IPS-11a (cell line): ENCODE measurements around the gene FAM118A.
"Not testable (repeated sequence)": the region's sequence is repeated elsewhere in the genome, so short reads cannot be mapped to it uniquely, and the experiment has no call there.

ENCODE experiments used
- H3K4me3 ChIP-seq: one replicate; pipeline ENCODE4 v1.5.1; 2013; ENCODE audit warnings: low read depth, low read length, control low read depth

The FAM118A gene

DNA sequence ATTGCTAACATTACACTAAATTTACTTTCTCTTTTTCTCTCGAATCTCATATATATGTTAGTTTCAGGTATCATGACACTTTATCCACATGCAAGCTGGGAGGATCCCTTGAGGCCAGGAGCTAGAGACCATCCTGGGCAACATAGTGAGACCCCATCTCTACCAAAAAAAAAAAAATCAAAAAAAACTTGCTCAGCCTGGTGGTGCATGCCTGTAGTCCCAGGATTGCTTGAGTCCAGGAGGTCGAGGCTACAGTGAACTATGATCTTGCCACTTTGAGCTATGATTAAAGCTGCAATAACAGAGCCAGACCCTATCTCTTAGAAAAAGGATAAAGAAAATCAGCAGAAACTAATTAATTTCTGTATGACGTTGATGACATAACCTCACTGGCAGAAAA lies 28.7 kb upstream of the FAM118A start:
- H3K4me3 ChIP-seq, result no peak overlapping the region

DNA sequence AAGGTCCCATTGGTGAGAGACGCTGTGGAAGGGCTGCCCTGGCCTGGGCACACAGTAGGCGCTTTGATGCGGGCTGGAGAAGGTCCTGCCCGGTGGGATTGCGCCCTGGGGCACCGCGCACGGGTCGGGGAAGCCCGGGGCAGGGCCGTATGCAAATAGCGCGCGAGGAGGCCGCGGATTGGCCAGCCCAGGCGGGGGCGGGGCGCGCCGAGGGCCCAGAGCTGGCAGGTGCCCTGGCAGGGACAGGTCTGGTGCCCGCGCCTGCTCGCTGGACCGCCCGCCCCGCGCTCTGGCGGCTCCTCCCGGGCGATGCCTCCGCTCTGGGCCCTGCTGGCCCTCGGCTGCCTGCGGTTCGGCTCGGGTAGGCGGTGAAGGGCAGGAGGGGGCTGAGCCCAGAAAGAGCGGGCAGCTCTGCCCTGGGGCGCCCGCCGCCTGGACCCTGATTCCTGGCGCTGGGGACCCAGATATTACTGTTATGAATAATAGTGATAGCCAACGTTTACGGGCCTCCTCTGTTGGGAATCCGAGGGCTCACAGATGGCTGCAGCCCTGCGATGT lies 24.9 kb upstream of the FAM118A start, which contains the start of gene UPK3A:
TSS of gene UPK3A (plus strand) at position 245 of the 558 bp plus-strand sequence. CDS start at position 310, 65 bp downstream.
- peak within 1 kb of the TSS; percentile 37 for H3K4me3 ChIP-seq

DNA sequence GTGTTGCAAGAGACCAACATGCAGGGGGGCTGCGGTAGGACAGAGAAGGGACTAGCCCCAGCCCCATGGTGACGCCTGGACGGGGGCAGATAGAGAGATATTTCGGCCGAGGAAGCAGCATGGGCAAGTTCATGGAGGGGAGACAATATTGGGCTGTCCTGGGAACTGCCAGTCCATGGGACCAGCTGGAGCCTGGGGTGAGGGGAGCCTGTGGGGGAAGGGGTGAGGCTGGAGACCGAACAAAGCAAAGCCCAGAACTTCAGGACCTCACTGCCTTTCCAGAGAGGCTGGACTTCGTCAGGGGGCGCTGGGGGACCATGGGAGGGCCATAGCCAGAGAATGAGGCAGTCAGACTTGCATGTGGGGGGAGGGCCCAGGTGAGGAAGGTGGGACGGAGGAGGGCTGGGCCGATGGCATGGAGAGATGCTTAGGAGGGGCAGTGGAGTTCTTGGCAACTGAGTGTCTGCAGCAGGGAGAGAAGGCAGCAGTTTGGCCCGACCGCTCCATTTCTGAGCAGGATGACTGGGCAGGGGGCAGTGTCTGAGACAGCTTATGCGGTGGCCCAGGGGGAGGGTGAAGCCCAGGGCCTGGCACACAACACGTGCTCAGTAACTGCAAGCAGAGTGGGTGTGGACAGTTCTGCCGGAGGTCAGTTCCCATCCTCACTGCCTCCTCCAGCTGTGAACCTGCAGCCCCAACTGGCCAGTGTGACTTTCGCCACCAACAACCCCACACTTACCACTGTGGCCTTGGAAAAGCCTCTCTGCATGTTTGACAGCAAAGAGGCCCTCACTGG lies 24.3 kb upstream of the FAM118A start:
- H3K4me3 ChIP-seq, result peak overlapping the region; percentile 37

DNA sequence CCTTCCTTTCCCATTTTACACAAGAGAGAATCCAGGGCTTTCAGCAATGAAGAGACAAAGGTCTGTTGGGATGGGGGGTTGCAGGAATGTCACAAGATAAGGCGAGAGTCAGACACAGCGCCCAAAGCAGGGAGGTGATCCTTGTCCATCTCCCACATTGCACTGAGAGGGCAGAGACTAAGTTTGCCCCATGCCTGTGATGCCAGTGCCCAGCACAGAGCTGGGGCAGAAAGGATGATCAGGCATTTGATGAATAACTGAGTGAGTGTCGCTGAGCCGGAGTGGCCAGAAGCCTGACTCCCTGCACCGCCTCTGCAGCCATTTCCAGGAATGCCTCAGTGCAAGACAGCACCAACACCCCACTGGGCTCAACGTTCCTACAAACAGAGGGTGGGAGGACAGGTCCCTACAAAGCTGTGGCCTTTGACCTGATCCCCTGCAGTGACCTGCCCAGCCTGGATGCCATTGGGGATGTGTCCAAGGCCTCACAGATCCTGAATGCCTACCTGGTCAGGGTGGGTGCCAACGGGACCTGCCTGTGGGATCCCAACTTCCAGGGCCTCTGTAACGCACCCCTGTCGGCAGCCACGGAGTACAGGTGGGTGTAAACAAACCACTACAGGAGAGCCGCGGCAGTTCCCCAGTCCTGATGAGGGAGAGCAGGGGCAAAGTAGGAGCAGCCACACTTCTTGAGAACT lies 22.7 kb upstream of the FAM118A start:
- no peak overlapping the region for H3K4me3 ChIP-seq

DNA sequence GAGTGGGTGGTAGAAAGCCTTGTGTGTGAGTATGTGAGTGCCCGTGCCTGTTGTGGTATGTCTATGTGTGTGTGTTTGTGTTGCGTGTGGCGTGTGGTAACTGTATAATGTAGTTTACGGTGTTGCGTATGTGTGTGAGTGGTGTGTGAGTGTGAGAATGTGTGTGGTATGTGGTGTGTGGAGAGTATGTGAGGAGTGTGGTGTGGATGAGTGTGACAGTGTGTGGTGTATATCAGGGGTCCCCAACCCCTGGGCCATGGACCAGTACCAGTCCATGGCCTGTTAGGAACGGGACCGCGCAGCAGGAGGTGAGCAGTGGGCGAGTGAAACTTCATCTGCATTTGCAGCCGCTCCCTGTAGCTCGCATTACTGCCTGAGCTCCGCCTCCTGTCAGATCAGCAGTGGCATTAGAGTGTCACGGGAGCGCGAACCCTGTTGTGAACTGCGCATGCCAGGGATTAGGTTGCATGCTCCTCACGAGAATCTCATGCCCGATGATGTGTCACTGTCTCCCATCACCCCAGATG lies 19.3 kb upstream of the FAM118A start:
- H3K4me3 ChIP-seq, result no peak overlapping the region

DNA sequence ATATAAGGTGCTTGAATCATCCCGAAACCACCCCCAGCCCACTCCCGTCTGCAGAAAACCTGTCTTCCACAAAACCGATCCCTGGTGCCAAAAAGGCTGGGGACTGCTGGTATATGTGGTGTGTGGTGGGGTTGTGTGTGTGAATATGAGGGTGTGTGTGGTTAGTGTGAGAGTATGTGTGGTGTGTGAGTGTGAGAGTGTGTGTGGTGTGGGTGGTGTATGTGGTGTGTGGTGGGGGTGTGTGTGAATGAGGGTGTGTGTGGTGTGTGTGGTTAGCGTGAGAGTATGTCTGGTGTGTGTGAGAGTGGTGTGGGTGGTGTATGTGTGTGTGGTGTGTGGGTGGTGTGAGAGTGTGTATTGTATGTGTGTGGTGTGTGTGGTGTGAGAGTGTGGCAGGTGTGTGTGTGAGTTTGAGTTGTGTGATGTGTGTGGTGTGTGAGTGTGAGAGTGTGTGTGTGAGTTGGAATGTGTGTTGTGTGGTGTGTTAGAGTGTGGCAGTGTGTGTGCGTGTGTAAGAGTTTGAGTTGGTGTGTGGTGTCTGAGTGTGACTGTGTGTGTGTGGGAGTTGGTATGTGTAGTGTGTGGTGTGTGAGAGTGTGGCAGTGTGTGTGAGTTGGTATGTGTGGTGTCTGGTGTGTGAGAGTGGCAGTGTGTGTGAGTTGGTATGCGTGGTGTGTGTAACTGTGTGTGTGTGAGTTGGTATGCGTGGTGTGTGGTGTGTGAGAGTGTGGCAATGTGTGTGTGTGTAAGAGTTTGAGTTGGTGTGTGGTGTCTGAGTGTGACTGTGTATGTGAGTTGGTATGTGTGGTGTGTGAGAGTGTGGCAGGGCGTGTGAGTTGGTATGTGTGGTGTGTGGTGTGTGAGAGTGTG lies 18.4 kb upstream of the FAM118A start:
- no peak overlapping the region for H3K4me3 ChIP-seq

DNA sequence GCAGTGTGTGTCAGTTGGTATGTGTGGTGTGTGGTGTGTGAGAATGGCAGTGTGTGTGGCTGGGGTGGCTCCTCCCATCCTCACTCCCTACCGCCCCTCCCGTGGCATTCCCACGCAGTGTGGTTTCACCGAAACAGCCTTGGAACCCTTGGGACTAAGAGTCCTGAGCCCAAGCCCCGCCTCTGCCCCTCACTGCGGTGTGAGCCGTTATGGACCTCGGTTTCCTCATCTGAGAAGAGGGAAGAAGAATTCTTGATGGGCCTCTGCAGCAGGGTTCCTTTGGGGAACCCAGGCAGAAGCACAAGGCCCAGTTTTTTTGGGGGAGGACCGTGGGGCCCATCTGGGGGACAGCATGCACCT lies 17.8 kb upstream of the FAM118A start:
- H3K4me3 ChIP-seq, result no peak overlapping the region

DNA sequence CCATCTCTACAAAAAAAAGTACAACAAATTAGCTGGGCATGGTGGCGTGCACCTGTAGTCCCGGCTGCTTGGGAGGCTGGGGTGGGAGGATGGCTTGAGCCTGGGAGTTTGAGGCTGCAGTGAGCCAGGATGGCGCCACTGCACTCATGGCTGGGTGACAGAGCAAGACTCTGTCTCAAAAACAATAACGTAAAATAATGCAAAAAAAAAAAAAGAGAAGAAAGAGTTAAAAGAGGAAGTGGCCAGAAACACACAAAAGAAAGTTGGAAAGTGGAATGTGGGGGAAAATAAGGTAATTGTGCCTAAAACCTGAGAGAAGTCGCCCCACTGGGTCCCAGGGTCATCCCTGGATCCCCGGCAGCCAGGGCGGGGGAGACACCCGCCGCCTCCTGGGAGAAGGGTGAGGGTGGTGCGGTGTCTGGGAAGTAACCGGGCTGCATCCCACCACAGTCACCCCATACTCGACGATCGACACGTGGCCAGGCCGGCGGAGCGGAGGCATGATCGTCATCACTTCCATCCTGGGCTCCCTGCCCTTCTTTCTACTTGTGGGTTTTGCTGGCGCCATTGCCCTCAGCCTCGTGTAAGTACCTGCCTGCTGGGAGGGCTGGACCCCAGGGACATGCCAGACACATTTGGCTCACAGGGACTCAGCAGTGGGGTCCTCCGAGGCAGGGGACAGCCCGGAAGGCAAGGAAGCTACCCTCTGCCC lies 16.8 kb upstream of the FAM118A start:
- H3K4me3 ChIP-seq, result no peak overlapping the region

DNA sequence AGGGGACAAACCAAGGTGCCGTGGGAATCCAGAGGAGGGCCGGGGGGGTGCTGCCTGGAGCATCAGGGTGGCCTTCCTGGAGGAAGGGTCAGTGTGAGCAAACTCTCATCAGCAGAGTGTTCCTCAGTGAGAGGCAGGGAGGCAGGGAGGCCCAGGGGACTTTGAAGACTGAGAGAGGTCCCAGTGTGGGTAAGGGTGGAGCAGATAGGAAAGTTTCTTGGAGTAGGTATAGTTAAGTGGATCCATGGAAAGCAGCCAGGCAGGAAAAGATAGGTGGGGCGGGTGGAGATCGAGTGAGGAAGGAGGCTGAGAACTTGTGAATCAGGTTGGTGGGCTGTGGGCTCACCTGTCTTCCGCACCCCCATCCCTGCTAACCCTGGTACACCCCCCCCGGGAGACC lies 15.7 kb upstream of the FAM118A start:
- no peak overlapping the region for H3K4me3 ChIP-seq

DNA sequence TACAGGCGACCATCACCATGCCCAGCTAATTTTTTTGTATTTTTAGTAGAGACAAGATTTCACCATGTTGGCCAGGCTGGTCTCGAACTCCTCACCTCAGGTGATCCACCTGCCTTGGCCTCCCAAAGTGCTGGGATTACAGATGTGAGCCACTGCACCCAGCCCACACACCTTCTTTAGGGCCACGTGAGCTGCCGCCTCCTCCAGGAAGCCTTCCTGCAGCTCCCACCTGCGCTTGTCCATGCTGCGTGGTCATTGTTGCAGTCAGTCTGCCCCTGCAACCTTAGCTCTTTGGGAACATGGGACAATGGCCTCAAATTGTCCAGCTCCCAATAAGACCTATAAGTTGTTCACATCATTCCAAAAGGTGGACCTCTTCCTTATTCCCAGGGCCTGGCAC lies 14.7 kb upstream of the FAM118A start:
- H3K4me3 ChIP-seq, result not testable (repeated sequence)

DNA sequence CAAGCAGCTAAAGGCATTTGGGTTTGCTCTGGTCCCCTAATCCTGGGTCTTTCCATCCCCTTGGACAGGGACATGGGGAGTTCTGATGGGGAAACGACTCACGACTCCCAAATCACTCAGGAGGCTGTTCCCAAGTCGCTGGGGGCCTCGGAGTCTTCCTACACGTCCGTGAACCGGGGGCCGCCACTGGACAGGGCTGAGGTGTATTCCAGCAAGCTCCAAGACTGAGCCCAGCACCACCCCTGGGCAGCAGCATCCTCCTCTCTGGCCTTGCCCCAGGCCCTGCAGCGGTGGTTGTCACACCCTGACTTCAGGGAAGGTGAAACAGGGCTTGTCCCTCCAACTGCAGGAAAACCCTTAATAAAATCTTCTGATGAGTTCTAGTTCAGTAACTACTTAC lies 14.2 kb upstream of the FAM118A start:
- H3K4me3 ChIP-seq, result no peak overlapping the region

DNA sequence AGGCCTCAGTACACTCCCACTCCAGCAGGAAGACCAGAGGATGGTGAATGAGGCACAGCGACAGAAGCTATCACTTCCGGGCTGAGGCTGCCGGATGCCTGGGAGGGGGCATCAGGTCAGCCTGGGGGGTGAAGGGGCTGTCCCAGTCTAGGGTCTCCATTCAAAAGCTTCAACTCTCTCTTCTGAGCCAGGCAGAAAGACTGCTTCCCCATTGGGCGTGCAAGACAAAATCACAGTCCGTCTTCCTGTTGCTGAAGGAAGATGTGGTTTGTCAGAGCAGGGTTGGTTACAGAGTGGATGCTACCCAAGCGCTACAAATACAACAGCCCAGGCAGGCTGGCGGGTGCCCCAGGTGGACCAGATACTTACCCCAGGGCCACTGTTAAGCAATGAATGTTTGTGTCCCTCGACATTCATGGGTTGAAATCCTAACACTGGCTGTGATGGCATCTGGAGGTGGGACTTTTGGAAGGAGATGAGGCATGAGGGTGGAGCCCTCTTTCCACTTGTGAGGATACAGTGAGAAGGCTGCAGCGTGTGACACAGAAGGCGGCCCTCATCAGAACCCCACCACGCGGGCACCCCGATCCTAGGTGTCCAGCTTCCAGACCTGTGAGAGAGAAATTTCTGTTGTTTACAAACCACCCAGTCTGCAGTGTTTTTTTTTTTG lies 13.0 kb upstream of the FAM118A start:
- H3K4me3 ChIP-seq, result no peak overlapping the region

DNA sequence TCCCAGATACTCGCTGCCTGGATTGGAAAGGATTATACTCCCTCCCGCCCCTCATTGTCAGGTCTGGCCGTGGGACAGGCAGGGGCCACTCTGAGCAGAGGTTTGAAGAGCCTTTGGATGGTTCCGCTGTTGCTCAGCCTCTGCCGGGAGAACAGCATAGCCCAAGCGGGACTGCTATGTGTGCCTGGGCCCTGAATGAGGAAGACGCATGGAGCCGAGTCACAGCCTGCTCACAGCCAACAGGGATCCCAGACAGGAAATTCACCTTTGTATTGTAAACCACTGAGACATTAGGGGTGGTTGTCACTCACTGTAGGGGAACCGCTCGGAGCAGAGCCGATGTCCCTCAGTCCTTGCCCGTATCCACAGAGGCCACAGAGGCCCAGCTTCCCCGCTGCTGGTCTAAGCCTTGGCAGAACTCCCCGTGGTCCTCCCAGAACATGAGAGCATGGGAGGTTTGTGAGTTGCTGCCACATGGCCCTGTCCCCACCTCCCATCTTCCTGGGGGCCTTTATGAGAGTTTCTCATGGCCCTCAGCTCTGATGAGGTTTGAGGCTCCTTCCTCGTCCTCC lies 10.7 kb upstream of the FAM118A start:
- no peak overlapping the region for H3K4me3 ChIP-seq

DNA sequence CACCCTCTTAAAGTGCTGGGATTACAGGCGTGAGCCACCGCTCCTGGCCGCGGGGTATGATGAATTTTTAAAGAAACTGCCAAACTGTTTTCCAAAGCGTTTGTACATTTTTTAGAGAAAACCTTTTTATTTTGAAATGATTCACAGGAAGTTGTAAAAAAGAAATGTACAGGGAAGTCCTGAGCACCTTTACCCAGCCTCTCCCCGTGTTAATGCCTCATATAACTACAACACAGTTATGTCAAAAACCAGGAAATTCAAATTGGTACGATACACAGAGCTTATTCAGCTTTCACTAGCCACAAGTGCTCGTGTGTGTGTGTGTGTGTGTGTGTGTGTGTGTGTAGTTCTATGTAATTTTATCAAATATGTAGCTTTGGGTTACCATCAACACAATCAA lies 7.0 kb upstream of the FAM118A start:
- no peak overlapping the region for H3K4me3 ChIP-seq

DNA sequence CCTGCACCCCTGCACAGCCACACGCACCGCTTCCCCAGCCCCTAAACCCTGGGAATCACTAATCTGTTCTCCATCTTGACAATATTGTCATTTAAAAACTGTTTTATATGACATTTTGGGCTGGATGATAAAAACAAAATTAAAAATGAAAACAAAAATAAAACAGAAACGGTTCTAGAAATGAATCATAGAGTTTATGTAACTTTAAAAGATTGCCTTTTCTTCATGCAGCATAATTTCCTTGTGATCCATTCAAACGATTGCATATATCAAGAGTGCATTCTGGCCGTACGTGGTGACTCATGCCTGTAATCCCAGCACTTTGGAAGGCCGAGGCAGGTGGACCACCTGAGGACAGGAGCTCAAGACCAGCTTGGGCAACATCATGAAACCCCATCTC lies 6.6 kb upstream of the FAM118A start:
- no peak overlapping the region for H3K4me3 ChIP-seq

DNA sequence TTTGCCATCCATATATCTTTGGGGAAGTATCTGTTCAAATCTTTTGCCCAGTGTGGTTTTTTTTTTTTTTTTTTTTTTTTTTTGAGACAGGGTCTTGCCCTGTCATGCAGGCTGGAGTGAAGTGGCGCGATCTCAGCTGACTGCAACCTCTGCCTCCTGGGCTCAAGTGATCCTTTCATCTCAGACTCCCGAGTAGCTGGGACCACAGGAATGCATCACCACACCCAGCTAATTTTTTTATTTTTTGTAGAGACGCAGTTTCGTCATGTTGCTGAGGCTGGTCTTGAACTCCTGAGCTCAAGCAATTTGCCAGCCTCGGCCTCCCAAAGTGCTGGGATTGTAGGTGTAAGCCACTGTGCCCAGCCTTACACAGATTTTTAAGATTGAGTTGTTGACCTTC lies 4.8 kb upstream of the FAM118A start:
- no peak overlapping the region for H3K4me3 ChIP-seq

DNA sequence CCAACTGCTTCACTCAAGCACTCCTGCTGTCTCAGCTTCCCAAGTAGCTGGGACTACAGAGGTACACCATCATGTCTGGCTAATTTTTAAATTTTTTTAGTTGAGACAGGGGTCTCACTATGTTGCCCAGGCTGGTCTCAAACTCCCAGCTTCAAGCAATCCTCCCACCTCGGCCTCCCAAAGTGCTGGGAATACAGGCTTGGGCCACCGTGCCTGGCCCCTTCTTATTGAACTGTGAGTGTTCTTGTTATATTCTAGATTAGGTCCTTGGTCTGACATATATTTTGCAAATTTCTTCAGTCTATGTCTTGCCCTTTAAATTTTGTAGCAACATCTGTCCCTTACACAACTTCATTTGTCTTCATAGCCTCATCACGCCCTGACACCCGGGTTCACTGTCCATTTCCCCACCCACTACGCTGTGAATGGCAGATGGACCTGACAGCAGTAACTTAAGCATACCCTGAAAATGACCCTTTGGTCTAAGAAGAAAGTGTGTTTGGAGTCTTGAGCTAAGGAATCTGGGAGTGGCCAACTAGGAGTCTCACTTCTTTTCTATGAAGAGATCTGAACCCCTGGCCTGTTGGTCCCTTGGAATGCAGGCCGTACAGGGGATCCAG lies 4.2 kb upstream of the FAM118A start:
- no peak overlapping the region for H3K4me3 ChIP-seq

DNA sequence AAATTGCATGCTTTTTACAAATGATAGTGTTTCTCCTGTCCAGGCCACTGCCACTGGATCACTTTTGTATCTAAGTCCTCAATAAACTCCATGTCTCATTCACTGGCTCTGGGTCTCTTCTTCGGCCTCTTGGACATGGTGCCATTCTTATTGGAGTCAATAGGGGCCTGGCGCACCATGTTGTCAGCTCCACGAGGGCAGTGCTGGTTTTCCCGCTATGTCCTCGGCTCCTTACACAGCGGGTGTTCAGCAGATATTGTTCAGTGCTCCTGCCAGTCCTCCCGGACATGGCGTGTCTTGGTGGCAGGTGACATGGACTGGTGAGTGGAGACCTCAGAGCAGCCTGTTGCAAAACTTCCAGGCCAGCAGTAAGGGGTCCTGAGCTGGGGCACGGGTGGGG lies 3.6 kb upstream of the FAM118A start:
- H3K4me3 ChIP-seq, result no peak overlapping the region

DNA sequence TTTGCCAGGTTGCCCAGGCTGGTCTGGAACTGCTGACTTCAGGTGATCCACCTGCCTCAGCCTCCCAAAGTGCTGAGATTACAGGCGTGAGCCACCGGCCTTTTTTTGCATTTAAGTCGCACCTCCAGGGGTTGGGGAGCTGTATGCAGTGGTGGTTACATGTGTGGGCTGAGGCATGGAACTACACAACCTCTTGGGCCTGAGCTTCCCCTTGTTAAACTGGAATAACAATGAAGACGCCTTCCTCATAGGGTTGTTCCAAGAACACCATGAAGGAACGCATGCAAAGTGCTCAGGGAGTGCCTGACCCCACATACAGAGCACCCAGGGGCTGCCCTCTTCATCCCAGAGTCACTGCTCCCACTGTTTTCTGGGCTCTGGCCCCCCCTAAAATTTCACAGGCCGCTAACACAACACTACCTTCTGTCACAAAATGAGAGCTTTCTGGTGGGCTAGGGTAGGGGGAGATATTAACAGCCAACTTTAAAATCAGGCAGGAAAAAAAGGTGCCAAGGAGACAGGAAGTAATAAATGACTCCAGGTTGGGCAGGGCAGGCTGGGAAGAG lies 1.3 kb upstream of the FAM118A start:
- H3K4me3 ChIP-seq, result no peak overlapping the region
